Stimulated activated CD4-positive, alpha-beta T cell treated with anti-CD3 and anti-CD28 coated beads, Interleukin-1b, Interleukin-23, amount 100 ng/mL, for 1 hour (primary cell): ENCODE data around the gene UST.
"Not testable (repeated sequence)": the region's sequence is repeated elsewhere in the genome, so short reads cannot be mapped to it uniquely, and the experiment has no call there.

Experiments used
- DNase-seq, 2 donors: peaks; one replicate each; pipeline ENCODE4 v3.0.0-alpha.2; 2020; ENCODE audit warnings: low read depth in 2 of 2

Gene UST

DNA sequence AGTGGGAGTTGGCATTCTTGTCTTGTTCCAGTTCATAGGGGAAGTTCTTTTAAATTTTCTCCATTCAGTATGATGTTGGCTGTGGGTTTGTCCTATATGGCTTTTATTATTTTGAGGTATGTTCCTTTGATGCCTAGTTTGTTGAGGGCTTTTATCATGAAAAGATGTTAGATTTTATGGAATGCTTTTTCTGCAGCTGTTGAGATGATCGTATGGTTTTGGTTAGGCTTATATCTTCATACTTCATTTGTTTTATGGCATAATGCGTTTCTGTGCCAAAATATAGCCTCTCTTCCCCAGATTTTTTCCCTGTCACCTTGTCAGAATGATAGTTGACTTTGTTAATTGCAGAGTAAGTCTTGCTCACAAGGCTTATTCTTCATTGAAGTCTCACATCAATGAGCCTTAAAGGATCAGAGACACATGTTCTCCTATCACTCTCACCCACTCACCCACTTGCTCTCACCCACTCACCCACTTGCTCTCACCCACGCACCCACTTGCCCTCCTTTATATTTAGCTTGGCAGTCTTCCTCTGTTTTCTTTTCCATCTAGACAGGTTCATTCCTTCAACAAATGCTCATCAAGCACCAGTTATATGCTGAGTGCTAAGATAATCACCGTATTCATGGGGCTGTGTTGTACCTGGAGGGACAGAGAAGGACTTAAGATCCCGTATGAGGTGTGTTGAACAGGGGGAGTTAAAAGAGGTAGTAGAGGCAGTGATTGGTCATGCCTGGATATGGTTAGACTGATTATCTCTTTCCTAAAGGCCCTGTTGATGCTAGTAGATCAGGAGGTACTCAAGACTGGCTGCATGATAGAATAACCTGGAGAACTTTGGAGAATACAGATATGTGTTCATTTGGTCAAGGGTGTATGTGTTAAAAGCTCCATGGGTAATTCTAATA is 19.3 kb downstream of the UST start:
- DNase-seq: no peak

GRCh38 chr6:148768646-148769270 is 21.9 kb downstream of the UST start:
- no peak for DNase-seq

DNA sequence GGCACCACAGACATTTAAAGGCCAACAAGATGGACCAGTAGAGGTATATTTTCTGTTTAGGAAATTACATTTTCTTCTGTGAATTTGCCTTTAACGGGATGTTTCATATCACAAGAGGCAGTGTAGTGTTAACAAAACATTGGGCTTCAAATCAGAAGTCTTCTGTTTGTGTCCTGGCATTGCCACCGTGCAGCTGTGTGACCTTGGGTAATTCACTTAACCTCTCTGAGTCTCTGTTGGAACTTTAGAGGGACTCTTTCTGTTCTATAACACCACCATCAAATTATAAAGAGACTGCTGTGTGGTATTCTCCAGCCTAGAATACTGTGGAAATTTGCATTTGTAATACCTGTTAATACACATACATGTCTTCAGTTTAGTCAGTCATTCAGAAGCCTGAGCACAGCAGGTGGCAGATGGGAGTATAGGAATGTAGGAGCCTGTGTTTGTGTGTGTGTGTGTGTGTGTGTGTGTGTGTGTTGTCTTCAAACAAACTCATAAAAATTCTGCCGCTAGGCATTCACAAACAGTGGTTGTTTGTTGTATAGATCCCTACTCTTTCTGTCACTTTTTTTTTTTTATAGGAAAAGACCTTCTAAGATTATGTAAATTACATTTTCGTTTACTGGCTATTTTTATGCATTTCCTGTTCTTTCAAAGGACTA is 22.6 kb downstream of the UST start:
- DNase-seq: no peak

DNA sequence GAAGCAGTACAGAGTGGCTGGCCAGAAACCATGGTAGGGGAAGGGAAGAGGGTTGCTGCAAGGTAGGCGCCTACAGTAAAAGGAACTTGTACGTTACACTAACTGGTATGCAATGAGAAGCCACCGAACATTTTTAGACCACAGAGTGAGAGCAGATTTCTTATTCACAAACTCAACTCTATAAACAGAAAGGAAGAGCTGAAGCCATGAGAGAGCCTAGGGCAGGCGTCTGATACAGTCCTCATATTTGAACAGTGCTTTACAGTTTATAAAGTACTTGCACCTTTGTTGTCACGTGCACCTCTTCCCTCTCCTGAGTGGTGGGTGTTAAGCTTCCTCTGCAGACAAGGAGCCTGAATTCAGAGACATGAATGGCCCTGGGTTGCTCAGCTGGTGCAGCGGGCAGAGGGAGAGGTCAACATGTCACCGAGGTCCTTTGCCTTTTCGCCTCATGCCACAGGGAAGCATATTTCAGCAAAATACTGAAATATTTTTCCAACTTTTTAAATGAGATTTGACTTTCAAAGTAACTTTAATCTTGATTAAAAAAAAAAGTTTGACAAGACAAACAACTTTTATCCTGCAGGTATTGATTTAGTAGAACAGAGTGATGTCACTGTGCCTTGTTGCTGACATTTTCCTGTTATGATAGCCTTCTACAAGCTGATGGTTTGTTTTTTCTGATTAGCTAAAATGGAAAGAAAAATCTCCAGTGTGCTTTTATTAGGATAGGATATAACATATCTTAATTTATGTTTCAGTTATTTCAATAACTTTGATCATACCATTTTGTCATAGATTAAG is 23.8 kb downstream of the UST start:
- DNase-seq: no peak

DNA sequence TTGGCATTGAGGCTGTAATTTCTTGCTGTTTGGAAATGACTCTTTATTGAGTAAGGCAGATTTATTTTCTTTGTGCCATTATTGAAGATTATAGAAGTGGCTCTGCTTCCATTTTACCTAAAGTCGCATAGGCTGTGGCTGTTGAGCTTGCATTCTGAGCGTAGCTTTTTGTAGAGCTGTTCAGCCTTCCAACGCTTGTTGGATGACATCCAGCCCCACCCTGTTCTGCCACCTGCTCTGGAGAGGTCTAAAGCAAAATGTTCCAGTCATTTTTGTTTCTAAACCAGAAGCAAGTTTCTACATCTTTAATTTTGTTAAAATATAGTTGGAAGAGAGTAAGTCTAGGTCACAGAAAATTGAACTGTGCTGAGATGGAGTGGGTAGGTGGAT is 24.4 kb downstream of the UST start:
- DNase-seq: no peak

- no peak for DNase-seq
Measured at GRCh38 chr6:148771896-148772554, 25.2 kb downstream of the UST start.

GRCh38 chr6:148775161-148775560 is 28.3 kb downstream of the UST start:
- no peak for DNase-seq

DNA sequence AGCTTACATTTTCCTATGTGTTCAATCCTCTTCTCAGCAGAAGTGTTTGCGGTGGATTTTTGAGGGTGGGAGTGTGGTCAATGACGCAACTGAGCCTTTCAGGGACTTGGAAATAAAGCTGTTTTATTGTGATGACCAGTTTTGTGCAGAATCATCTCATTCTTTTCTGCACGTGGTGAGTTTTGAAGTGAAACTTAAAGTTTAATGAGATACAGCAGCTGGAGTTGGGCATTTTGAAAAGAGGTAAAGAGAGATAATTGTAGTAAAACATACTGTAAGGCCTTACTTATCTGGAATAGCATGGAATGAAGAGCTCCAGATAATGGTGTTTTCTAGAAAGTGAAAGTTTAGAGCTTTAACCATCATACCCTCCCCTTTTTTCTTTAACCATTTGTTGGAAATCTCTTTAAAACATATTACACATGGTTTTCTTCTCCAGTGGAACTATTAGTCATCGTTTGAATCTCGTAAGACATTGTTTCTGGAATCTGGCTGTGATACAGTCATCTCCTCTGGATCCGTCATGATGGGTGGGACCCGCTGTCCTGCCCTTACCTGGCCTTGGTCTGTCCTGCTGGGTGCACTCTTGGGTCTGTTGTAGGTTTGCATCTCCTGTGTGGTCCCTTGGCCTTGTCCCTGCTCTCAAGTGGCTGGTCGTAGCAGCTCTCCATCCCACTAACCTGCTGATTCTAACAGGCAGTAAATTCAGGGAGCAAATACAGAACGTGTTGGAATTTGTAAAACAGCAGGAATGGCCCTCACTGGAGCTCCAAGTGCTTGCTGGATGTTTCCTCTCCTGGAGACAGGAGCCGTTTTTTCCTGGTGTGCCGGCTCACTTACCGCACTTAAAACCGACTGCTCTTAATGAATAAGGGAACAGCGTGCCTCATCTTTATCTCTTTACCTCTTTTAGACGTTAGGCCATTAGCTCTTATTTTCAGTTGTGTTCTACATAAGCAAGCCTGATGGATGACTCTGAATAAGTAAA is 29.8 kb downstream of the UST start:
- DNase-seq: no peak

DNA sequence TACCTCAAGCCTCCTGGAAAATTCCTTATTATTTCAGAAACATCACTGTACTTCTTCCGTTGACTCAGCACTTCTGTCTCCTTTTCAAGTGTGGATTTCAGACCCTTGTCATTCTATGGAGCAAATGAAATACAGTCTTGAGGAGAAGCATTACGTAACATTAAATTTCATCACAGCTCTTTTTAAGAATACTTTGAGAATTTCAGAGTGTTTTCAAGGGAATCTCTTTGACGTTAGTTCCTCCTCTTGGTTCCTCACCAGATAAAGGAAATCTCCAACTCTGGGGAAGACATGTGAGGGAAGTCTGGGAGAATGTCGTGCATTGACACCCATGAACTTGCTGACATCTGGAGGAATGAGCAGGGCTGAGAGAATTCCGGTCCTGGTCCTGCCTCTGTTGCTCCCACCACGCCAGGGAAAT is 32.3 kb downstream of the UST start:
- DNase-seq: no peak

GRCh38 chr6:148780423-148780822 is 33.6 kb downstream of the UST start:
- not testable (repeated sequence) for DNase-seq

GRCh38 chr6:148780918-148781436 is 34.1 kb downstream of the UST start:
- DNase-seq: no peak

GRCh38 chr6:148789948-148790347 is 43.1 kb downstream of the UST start:
- no peak for DNase-seq

DNA sequence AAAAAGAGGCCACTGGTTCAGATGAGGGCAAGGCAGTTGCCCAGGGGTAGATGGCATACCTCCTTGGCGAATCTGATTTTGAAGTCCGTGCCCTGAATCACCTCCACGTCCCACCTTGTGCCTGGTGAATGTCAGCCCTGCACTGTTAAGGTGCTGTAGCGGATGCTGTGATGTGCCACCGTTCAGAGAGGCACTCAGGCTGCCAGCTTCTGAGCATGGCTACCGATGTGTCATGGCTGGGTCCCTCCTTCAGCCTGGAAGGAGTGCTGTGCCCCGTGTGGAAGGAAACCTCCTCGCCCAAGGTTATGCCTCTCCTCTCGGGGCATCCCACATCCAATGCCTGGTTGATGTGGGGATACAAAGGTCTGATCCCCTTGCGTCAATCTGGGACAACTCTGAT is 43.6 kb downstream of the UST start:
- DNase-seq: no peak

GRCh38 chr6:148790817-148791216 is 44.0 kb downstream of the UST start:
- DNase-seq: no peak

GRCh38 chr6:148791372-148791771 is 44.5 kb downstream of the UST start:
- DNase-seq: no peak

- no peak for DNase-seq
Measured at GRCh38 chr6:148793721-148794120, 46.9 kb downstream of the UST start.

DNA sequence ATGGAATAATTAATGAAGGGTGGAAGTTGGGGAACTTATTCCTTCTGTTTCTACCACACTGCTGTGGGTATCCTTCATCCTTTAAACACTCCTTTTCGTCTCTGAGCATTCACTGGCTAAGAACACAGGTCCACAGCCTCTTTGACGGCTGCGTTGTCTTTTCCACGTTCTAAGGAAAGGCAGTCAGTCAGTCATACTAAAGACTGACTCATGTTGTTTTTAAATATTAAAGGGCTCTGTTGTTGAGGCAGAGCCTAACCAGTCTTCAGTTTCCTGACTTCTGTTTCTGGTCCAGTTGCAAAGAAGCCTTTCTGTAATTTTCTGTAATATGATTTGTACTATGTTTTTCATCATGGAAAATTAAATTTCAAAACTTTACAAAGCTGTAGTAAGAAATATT is 48.0 kb downstream of the UST start:
- no peak for DNase-seq

- DNase-seq: no peak
Measured at GRCh38 chr6:148795563-148795962, 48.7 kb downstream of the UST start.

DNA sequence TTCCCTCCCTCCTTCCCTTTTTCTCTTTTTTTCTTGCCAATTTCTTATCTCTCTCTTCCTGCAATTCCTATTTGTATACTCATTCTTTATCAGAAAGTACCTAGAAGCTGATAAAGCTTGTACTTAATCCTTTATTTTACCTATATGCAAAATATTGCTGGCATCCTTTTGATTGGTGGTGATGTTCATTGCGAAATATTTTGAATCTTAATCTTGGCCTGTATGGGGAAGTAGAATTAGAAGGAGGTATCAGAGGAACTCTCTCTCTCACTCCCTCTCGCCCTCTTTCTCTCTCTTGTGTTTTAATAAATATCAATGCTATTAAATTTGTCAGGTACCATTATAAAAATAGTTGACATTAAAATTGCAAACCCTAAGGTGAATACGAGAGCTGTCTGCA is 52.8 kb downstream of the UST start:
- DNase-seq: no peak

GRCh38 chr6:148800536-148800935 is 53.7 kb downstream of the UST start:
- no peak for DNase-seq
